DMS79 treated with DMSO at 0.1 percent for 48 hours (cell line): ENCODE measurements around the gene ATP8A2.
"Not testable (repeated sequence)": the region's sequence is repeated elsewhere in the genome, so short reads cannot be mapped to it uniquely, and the experiment has no call there.

Experiments used
- DNase-seq: peaks from one replicate; lab custom pipeline; 2025; lab: John Stamatoyannopoulos, UW

Gene ATP8A2

DNA sequence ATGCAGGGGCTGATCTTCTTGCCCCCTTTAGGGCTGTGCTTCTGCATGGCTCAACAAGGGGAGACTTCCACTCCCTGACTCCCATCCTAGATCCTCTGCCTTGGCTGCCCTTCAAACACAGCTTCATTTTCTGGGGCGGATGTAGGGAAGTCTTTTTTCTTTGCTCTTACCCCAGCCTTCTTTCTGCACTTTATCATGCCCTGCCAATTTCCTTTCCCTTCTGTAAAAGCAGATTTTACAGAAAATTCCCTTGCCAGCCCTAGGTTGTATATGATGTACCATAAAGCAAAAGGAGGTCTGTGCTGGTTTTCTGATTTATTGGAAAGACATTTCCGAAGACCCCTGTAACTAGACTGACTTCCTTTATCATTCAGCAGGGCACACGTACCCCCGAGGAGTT, 396.6 kb downstream of the ATP8A2 start:
- no peak for DNase-seq

- DNase-seq: no peak
Observed at GRCh38 chr13:25768838-25769237, 397.1 kb downstream of the ATP8A2 start.

- no peak for DNase-seq
Observed at GRCh38 chr13:25770601-25771000, 398.8 kb downstream of the ATP8A2 start.

- DNase-seq: no peak
Observed at GRCh38 chr13:25771202-25771601, 399.4 kb downstream of the ATP8A2 start.

- no peak for DNase-seq
Observed at GRCh38 chr13:25771641-25772478, 400.1 kb downstream of the ATP8A2 start.

DNA sequence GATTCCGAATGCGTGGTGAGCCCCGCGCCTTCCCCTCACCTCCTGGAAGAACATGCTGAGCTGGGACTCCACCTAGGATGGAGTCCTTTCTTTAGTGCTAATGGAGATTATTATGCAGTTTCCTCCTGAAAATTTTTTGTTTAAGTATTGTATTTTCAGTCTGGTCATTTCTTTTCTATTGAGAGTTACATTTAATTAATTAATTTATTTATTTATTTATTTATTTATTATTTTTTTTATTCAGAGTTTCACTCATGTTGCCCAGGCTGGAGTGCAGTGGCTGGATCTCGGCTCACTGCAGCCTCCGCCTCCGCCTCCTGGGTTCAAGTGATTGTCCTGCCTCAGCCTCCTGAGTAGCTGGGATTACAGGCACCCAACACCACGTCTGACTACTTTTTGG, 400.8 kb downstream of the ATP8A2 start:
- not testable (repeated sequence) for DNase-seq

DNA sequence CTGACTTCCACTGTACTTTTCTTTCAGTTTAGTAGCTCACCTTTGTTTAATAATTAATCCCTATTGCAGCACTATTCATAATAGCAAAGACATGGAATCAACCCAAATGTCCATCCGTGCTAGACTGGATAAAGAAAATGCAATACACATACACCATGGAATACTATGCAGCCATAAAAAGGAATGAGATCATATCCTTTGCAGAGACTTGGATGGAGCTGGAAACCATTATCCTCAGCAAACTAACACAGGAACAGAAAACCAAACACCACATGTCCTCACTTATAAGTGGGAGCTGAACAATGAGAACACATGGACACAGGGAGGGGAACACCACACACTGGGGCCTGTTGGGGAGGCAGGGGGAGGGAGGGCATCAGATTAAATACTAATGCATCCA, 402.3 kb downstream of the ATP8A2 start:
- DNase-seq: not testable (repeated sequence)

DNA sequence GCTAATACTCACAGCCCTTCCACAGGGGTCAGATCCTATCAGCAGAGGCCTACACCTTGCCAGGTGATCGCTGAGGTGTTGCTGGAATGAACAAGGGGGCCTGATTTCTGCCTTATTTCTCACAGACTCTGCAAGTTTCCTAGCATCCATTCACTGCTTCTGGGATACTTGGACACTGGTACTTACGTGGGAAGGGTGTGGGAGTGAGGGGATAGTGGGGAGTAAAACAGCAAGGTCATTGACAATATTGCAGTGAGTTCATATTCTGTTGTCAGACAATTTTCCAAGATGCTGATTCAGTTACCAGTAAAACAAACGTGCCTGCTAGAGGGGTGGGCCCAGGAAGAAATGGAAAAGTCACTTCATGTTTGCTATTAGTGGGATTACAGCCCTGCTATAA, 403.5 kb downstream of the ATP8A2 start:
- no peak for DNase-seq

- no peak for DNase-seq
Observed at GRCh38 chr13:25775986-25776385, 404.2 kb downstream of the ATP8A2 start.

- no peak for DNase-seq
Observed at GRCh38 chr13:25776722-25777121, 404.9 kb downstream of the ATP8A2 start.

- no peak for DNase-seq
Observed at GRCh38 chr13:25777509-25777908, 405.7 kb downstream of the ATP8A2 start.

- DNase-seq: no peak
Observed at GRCh38 chr13:25778365-25778764, 406.6 kb downstream of the ATP8A2 start.

- DNase-seq: no peak
Observed at GRCh38 chr13:25778808-25779305, 407.1 kb downstream of the ATP8A2 start.

GRCh38 chr13:25783076-25783475, 411.3 kb downstream of the ATP8A2 start:
- no peak for DNase-seq

DNA sequence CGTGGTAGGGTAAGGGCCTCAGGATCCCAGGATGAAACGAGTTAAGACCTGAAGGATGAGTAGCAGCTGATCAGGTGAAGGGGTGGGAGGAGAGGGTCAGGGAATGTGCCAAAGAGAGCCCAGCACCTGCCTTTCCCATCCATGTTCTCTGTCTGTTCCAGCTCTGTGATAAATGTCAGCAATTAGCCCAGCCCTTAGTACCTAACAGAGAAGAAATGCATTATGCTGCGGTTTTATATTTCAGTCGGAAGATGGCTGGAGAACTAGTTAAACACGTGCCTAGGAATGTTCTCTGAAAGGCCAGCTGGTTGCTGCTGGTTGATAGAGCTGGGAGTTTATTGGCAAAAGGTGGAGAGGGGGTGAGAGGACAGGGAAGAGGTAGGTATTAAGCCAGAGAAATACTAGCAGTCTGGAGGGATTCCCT, 411.8 kb downstream of the ATP8A2 start:
- peak; percentile 59 for DNase-seq

DNA sequence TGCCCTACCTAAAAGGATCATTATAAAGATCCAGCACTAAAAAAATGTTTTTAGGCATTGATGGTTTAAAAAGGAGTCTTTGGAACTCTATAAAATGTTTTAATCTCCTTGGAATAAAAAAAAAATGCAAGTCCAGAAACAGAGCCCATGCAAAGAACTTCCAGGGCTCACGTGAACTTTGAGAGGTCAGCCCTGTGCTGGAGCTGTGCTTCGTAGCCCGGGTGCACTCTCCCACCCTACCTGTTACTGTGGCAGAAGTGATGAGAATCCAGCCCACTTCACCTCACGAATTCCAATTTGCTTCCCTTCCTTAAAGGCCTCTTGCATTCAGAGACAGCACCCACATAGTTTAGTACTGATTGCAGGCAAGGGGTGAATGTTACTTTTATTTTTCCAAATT, 412.3 kb downstream of the ATP8A2 start:
- DNase-seq: no peak

DNA sequence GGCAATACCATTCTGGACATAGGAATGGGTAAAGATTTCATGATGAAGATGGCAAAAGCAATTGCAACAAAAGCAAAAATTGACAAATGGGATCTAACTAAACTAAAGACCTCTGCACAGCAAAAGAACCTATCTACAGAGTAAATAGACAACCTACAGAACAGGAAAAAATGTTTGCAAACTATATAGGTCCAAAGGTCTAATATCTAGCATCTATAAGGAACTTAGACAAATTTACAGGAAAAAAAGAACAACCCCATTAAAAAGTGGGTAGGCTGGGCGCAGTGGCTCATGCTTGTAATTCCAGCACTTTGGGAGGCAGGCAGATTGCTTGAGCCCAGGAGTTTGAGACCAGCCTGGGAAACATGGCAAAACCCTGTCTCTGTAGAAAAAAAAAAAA, 418.4 kb downstream of the ATP8A2 start:
- DNase-seq: not testable (repeated sequence)

- DNase-seq: no peak
Observed at GRCh38 chr13:25795277-25795676, 423.5 kb downstream of the ATP8A2 start.

DNA sequence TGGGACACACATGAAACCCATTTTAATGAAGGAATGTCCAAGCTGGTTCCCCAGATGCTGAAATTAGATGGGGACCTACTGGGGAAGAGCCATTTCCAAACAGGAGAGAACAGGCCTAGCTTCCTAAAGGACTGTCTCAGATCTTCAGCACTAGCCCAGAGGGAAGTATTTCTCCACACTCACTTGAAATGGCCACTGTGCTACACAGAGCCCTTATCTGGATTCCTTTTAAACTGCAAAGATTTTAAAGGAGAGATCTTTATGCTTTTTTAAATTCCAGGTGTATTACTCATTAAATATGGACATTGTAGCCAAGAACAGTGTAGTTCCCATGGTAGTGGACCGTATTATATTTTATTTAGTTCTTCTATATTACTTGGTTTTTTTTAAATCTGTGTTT, 424.7 kb downstream of the ATP8A2 start:
- DNase-seq: no peak

- DNase-seq: no peak
Observed at GRCh38 chr13:25798998-25799397, 427.2 kb downstream of the ATP8A2 start.

DNA sequence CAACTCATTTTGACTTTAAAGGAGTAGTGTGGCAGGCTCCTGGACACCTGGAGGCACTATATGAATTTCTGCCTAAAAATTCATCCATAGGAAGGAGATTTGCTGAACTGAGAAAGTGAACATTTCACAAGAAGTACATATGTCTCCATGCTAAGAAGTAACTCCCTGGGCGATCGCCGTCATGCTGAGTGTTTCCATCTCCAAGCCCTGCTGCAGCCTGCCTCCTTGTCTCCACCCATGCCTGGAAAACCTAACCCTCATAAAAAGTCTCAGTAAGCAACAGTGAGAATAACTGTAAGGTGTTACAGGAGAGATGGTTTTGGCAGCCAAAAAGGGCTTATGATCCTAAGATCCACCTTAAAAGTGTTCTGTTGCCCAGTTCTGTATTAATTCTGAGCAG, 428.7 kb downstream of the ATP8A2 start:
- DNase-seq: no peak

DNA sequence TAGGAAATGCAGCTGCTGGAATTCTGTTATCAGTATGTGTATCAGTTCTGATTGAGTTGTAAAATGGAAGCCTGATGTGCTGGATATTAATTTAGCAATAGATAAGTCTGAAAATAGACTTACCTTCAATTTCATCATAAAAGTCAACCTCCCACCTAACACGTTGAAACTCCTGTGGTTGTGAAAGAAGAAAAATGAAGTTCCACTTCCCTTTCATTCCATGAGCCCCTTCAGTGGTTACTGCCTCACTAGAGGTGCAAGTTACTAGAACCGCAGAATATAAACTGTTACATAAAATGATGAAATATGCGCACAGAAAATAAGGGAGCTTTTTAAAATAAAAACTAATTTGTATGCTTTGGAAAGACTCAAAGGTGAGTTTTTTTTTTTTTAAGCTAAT, 430.8 kb downstream of the ATP8A2 start:
- DNase-seq: no peak

GRCh38 chr13:25803641-25804040, 431.9 kb downstream of the ATP8A2 start:
- DNase-seq: peak; percentile 45
